Measurements from ENCODE around the gene EMP2. TPM values are rescaled to one million over a fixed set of nuclear protein-coding genes. Genes with fewer than 3 reads are reported as not detected.

EMP2 gene
- total RNA-seq, 1 donor from 2014 or later = 70.7 TPM

DNA sequence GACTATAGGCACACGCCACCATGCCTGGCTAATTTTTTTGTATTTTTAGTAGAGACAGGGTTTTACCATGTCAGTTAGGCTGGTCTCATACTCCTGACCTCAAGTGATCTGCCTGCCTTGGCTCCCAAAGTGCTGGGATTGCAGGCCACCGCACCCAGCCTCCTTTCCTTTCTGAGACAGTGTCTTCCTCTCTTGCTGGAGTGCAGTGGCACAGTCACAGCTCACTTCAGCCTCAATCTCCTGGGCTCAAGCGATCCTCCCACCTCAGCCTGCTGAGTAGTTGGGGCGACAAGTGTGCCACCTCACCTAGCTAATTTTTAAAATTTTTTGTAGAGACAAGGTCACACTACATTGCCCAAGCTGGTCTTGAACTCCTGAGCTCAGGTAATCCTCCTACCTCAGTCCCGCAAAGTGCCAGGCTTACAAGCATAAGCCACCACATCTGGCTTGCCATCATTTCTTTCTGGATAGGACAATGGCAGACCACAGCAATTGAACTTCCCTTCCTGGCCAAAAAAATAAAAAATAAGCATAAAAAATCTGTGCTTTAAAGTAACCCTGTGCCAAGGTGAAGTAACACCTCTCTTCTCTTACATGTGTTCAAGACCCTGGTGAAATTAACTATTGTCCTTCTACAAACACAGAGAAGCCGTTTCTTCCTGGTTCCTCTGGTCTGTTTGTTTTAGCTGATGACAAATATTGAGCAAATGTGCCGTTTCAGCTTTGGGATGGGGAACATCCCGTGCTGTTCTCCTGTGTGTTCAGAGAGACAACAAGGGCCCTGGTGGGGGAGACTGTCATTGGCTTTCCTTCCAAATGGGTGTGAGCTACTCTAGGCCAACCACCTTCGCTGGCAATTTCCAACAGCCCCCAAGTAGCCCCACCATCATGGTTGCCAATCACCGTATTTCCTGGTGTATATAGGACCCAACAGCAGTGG is 60.2 kb downstream of the EMP2 start:
- intact Hi-C loops (cut with DNase I) = loop anchor here (5.0 kb wide), 1 partner anchor 217 kb away; no protein-coding TSS in a partner anchor
- Histone ChIP-seq H3K9me3 (no peaks in the 10 kb centered on the region), H3K4me1 (no peaks in the 10 kb centered on the region), H3K4me3 (no peak overlapping the region), H3K27me3 (no peaks in the 10 kb centered on the region), H3K27ac (no peak overlapping the region), H3K36me3 (no peaks in the 10 kb centered on the region)
- no peak for TF ChIP-seq CTCF (IDR thresholded peaks at IDR 0.05)
- TF ChIP-seq POLR2A (IDR thresholded peaks at IDR 0.05) = no peak
- no peak for TF ChIP-seq POLR2AphosphoS5 (IDR thresholded peaks at IDR 0.05; ENCODE audit: insufficient read depth in 1 of 2, low read depth in 1 of 2)
- DNase-seq (ENCODE audit: extremely low spot score in 2 of 2) = no peak

GRCh38 chr16:10519297-10519696 is 61.1 kb downstream of the EMP2 start:
- no peak for DNase-seq (ENCODE audit: extremely low spot score in 2 of 2)
- H3K36me3 ChIP-seq = no peaks in the 10 kb centered on the region
- intact Hi-C loops (cut with DNase I) = loop anchor here (5.0 kb wide), 1 partner anchor 218 kb away; no protein-coding TSS in a partner anchor
- H3K27ac ChIP-seq = no peak overlapping the region
- no peaks in the 10 kb centered on the region for H3K27me3 ChIP-seq
- H3K4me3 ChIP-seq = no peak overlapping the region
- H3K4me1 ChIP-seq = peaks cover 7% of the 10 kb centered on the region
- TF ChIP-seq POLR2A (IDR thresholded peaks at IDR 0.05) = no peak
- no peak for TF ChIP-seq CTCF (IDR thresholded peaks at IDR 0.05)
- TF ChIP-seq POLR2AphosphoS5 (IDR thresholded peaks at IDR 0.05; ENCODE audit: insufficient read depth in 1 of 2, low read depth in 1 of 2) = no peak
- no peaks in the 10 kb centered on the region for H3K9me3 ChIP-seq

DNA sequence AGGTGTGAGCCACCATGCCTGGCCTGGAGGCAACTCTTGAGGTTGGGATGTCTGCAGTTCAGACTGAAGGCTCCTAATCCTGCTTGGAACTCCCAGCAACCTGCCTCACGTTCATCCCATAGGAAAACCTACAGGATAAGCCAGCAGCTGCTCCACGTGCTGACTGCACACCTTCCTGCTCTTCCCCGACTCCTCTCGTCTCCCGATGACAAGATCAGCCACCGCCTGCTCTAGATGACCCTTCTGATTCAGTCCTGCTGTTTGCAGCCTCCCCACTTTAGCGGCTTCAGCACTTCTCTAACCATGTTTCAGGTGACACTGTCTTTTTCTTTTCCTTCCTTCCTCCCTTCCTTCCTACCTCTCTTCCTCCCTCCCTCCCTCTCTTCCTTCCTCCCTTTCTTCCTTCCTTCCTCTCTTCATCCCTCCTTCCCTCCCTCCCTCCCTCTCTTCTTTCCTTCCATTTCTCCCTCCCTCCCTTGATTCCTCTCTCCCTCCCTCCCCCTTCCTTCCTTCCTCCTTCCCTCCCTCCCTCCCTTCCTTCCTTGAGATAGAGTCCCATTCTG is 61.8 kb downstream of the EMP2 start:
- no peak for DNase-seq (ENCODE audit: extremely low spot score in 2 of 2)
- H3K27ac ChIP-seq = no peak overlapping the region
- TF ChIP-seq POLR2A (IDR thresholded peaks at IDR 0.05) = no peak
- TF ChIP-seq POLR2AphosphoS5 (IDR thresholded peaks at IDR 0.05; ENCODE audit: insufficient read depth in 1 of 2, low read depth in 1 of 2) = no peak
- TF ChIP-seq CTCF (IDR thresholded peaks at IDR 0.05) = no peak
- no peaks in the 10 kb centered on the region for H3K27me3 ChIP-seq
- H3K4me3 ChIP-seq = no peak overlapping the region
- intact Hi-C loops (cut with DNase I) = loop anchor here (5.0 kb wide), 1 partner anchor 219 kb away; no protein-coding TSS in a partner anchor
- no peaks in the 10 kb centered on the region for H3K36me3 ChIP-seq
- no peaks in the 10 kb centered on the region for H3K9me3 ChIP-seq
- peaks cover 10% of the 10 kb centered on the region for H3K4me1 ChIP-seq

DNA sequence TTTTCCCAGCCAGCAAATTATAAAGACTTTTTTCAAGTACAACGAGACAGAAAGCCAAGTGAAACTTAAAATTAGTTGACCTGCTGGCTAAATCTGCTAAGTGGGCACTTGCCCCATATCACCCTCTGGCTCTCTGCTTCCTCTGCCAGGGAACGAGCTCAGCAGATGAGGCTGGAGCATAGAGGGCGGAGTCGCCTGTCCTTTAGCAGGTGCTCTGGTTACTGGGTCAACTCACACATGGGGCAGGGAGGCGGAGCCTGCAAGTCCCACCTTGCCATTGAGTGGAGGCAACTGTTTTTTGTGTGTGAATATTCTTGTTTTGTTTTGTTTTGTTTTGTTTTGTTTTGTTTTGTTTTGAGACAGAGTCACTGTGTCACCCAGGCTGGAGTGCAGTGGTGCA is 62.5 kb downstream of the EMP2 start:
- Histone ChIP-seq H3K27ac (no peak overlapping the region), H3K36me3 (no peaks in the 10 kb centered on the region), H3K4me1 (peaks cover 10% of the 10 kb centered on the region), H3K4me3 (no peak overlapping the region), H3K9me3 (no peaks in the 10 kb centered on the region), H3K27me3 (no peaks in the 10 kb centered on the region)
- TF ChIP-seq POLR2A (IDR thresholded peaks at IDR 0.05) (no peak), CTCF (IDR thresholded peaks at IDR 0.05) (no peak), POLR2AphosphoS5 (IDR thresholded peaks at IDR 0.05; ENCODE audit: insufficient read depth in 1 of 2, low read depth in 1 of 2) (no peak)
- no peak for DNase-seq (ENCODE audit: extremely low spot score in 2 of 2)
- intact Hi-C loops (cut with DNase I) = loop anchor here (5.0 kb wide), 1 partner anchor 219 kb away; no protein-coding TSS in a partner anchor

All from vagina (tissue), 2 donors.